Measurements from ENCODE around the gene SASH3.

The SASH3 gene

GRCh38 chrX:129795584-129795983 lies 15.8 kb downstream of the SASH3 start:
- H3K4me1 Mint-ChIP-seq (ENCODE audit: low read depth) = peaks cover 73% of the 10 kb centered on the region
- H3K4me3 Mint-ChIP-seq = no peak overlapping the region
- H3K36me3 Mint-ChIP-seq (ENCODE audit: low read depth) = peaks cover 68% of the 10 kb centered on the region
- no peaks in the 10 kb centered on the region for H3K27me3 Mint-ChIP-seq
- H3K9me3 Mint-ChIP-seq = no peaks in the 10 kb centered on the region
- H3K27ac Mint-ChIP-seq = peak overlapping the region; percentile 55
- intact Hi-C loops (cut with micrococcal nuclease) = no loop called here

- Mint-ChIP-seq H3K9me3 (no peaks in the 10 kb centered on the region), H3K4me1 (ENCODE audit: low read depth) (peaks cover 65% of the 10 kb centered on the region), H3K27me3 (no peaks in the 10 kb centered on the region), H3K27ac (no peak overlapping the region), H3K4me3 (no peak overlapping the region), H3K36me3 (ENCODE audit: low read depth) (peaks cover 50% of the 10 kb centered on the region)
- intact Hi-C loops (cut with micrococcal nuclease) = no loop called here
These were observed 17.6 kb downstream of the SASH3 start for GRCh38 chrX:129797251-129797906.

GRCh38 chrX:129798456-129798855 lies 18.7 kb downstream of the SASH3 start:
- Mint-ChIP-seq H3K4me1 (ENCODE audit: low read depth) (peaks cover 55% of the 10 kb centered on the region), H3K27me3 (no peaks in the 10 kb centered on the region), H3K36me3 (ENCODE audit: low read depth) (peaks cover 41% of the 10 kb centered on the region), H3K4me3 (no peak overlapping the region), H3K9me3 (no peaks in the 10 kb centered on the region), H3K27ac (peak overlapping the region; percentile 79)
- intact Hi-C loops (cut with micrococcal nuclease) = loop anchor here (2.0 kb wide), 1 partner anchor 14 kb away; no protein-coding TSS in a partner anchor

GRCh38 chrX:129798888-129799287 lies 19.1 kb downstream of the SASH3 start:
- Mint-ChIP-seq H3K9me3 (no peaks in the 10 kb centered on the region), H3K4me1 (ENCODE audit: low read depth) (peaks cover 51% of the 10 kb centered on the region), H3K27ac (peak overlapping the region; percentile 79), H3K4me3 (no peak overlapping the region), H3K36me3 (ENCODE audit: low read depth) (peaks cover 40% of the 10 kb centered on the region), H3K27me3 (no peaks in the 10 kb centered on the region)
- intact Hi-C loops (cut with micrococcal nuclease) = loop anchor here (2.0 kb wide), 1 partner anchor 14 kb away; no protein-coding TSS in a partner anchor

- Mint-ChIP-seq H3K9me3 (no peaks in the 10 kb centered on the region), H3K36me3 (ENCODE audit: low read depth) (peaks cover 32% of the 10 kb centered on the region)
- intact Hi-C loops (cut with micrococcal nuclease) = no loop called here
These were observed 20.4 kb downstream of the SASH3 start for GRCh38 chrX:129800186-129800585.

GRCh38 chrX:129802863-129803262 lies 23.1 kb downstream of the SASH3 start:
- no peak overlapping the region for H3K4me3 Mint-ChIP-seq
- H3K27ac Mint-ChIP-seq = no peak overlapping the region
- no peaks in the 10 kb centered on the region for H3K27me3 Mint-ChIP-seq
- H3K4me1 Mint-ChIP-seq (ENCODE audit: low read depth) = peaks cover 25% of the 10 kb centered on the region
- intact Hi-C loops (cut with micrococcal nuclease) = no loop called here
- H3K36me3 Mint-ChIP-seq (ENCODE audit: low read depth) = peaks cover 19% of the 10 kb centered on the region
- H3K9me3 Mint-ChIP-seq = no peaks in the 10 kb centered on the region

More at GRCh38 chrX:129800186-129800585, 20.4 kb downstream of the SASH3 start:
- Mint-ChIP-seq H3K27ac (no peak overlapping the region), H3K4me1 (ENCODE audit: low read depth) (peaks cover 43% of the 10 kb centered on the region), H3K4me3 (no peak overlapping the region), H3K27me3 (no peaks in the 10 kb centered on the region)

GRCh38 chrX:129804806-129805205 lies 25.1 kb downstream of the SASH3 start:
- peak overlapping the region; percentile 32 for H3K27ac Mint-ChIP-seq
- intact Hi-C loops (cut with micrococcal nuclease) = no loop called here
- peaks cover 19% of the 10 kb centered on the region for H3K4me1 Mint-ChIP-seq (ENCODE audit: low read depth)
- H3K9me3 Mint-ChIP-seq = no peaks in the 10 kb centered on the region
- H3K27me3 Mint-ChIP-seq = no peaks in the 10 kb centered on the region
- H3K36me3 Mint-ChIP-seq (ENCODE audit: low read depth) = peaks cover 19% of the 10 kb centered on the region
- no peak overlapping the region for H3K4me3 Mint-ChIP-seq

- H3K27me3 Mint-ChIP-seq = no peaks in the 10 kb centered on the region
- H3K4me3 Mint-ChIP-seq = no peak overlapping the region
- intact Hi-C loops (cut with micrococcal nuclease) = no loop called here
- H3K9me3 Mint-ChIP-seq = no peaks in the 10 kb centered on the region
- peak overlapping the region; percentile 66 for H3K27ac Mint-ChIP-seq
- peaks cover 27% of the 10 kb centered on the region for H3K4me1 Mint-ChIP-seq (ENCODE audit: low read depth)
- peaks cover 26% of the 10 kb centered on the region for H3K36me3 Mint-ChIP-seq (ENCODE audit: low read depth)
These were observed 28.5 kb downstream of the SASH3 start for GRCh38 chrX:129808158-129808828.

- Mint-ChIP-seq H3K4me1 (ENCODE audit: low read depth) (peaks cover 35% of the 10 kb centered on the region), H3K9me3 (no peaks in the 10 kb centered on the region), H3K27me3 (no peaks in the 10 kb centered on the region), H3K4me3 (peak overlapping the region; percentile 30), H3K36me3 (ENCODE audit: low read depth) (peaks cover 21% of the 10 kb centered on the region), H3K27ac (peak overlapping the region; percentile 66)
- intact Hi-C loops (cut with micrococcal nuclease) = no loop called here
These were observed 29.4 kb downstream of the SASH3 start for GRCh38 chrX:129808829-129809796.

- Mint-ChIP-seq H3K36me3 (ENCODE audit: low read depth) (peaks cover 6% of the 10 kb centered on the region), H3K4me3 (no peak overlapping the region), H3K9me3 (no peaks in the 10 kb centered on the region), H3K27me3 (no peaks in the 10 kb centered on the region), H3K4me1 (ENCODE audit: low read depth) (peaks cover 32% of the 10 kb centered on the region), H3K27ac (no peak overlapping the region)
- intact Hi-C loops (cut with micrococcal nuclease) = loop anchor here (10.0 kb wide), 1 partner anchor 79 kb away; the partner anchor contains the start of gene XPNPEP2
These were observed 34.1 kb downstream of the SASH3 start for GRCh38 chrX:129813662-129814368.

- Mint-ChIP-seq H3K27me3 (no peaks in the 10 kb centered on the region), H3K9me3 (no peaks in the 10 kb centered on the region), H3K4me1 (ENCODE audit: low read depth) (peaks cover 13% of the 10 kb centered on the region), H3K27ac (no peak overlapping the region), H3K36me3 (ENCODE audit: low read depth) (no peaks in the 10 kb centered on the region), H3K4me3 (no peak overlapping the region)
- intact Hi-C loops (cut with micrococcal nuclease) = loop anchor here (10.0 kb wide), 1 partner anchor 83 kb away; the partner anchor contains the start of gene XPNPEP2
These were observed 38.4 kb downstream of the SASH3 start for GRCh38 chrX:129818123-129818522.

GRCh38 chrX:129823115-129823514 lies 43.4 kb downstream of the SASH3 start:
- H3K27ac Mint-ChIP-seq = peak overlapping the region; percentile 69
- no peak overlapping the region for H3K4me3 Mint-ChIP-seq
- H3K4me1 Mint-ChIP-seq (ENCODE audit: low read depth) = peaks cover 6% of the 10 kb centered on the region
- no peaks in the 10 kb centered on the region for H3K27me3 Mint-ChIP-seq
- intact Hi-C loops (cut with micrococcal nuclease) = loop anchor here (2.0 to 5.0 kb wide), 4 partner anchors 41 to 216 kb away; no protein-coding TSS in a partner anchor
- no peaks in the 10 kb centered on the region for H3K9me3 Mint-ChIP-seq
- H3K36me3 Mint-ChIP-seq (ENCODE audit: low read depth) = peaks cover 6% of the 10 kb centered on the region

- Mint-ChIP-seq H3K36me3 (ENCODE audit: low read depth) (peaks cover 6% of the 10 kb centered on the region), H3K27me3 (no peaks in the 10 kb centered on the region), H3K4me1 (ENCODE audit: low read depth) (peaks cover 5% of the 10 kb centered on the region), H3K4me3 (no peak overlapping the region), H3K9me3 (no peaks in the 10 kb centered on the region), H3K27ac (peak overlapping the region; percentile 69)
- intact Hi-C loops (cut with micrococcal nuclease) = loop anchor here (2.0 to 5.0 kb wide), 4 partner anchors 41 to 216 kb away; no protein-coding TSS in a partner anchor
These were observed 43.8 kb downstream of the SASH3 start for GRCh38 chrX:129823522-129823921.
